Heart right ventricle (tissue), 16 donors: ENCODE measurements around the gene MATCAP1. TPM values are rescaled to one million over a fixed set of nuclear protein-coding genes. Genes with fewer than 3 reads are reported as not detected.
A peak's percentile ranks its signal among the peaks of the same experiment; 100 is the strongest.

Experiments
- ATAC-seq, 8 donors: fragments of 200-7000 bp; cut with Tn5 transposase; one replicate each; pipeline ENCODE4 v1.9.1; 2020; ENCODE audit warnings: mild to moderate bottlenecking in 8 of 8, moderate library complexity in 8 of 8, moderate number of reproducible peaks in 1 of 8
- DNase-seq, 2 donors: peaks; one replicate each; pipeline ENCODE4 v3.0.0-alpha.2; 2020
- H3K27ac ChIP-seq, 10 donors: fragments of 200-600 bp; sonication (generic) in 2 of 10; one replicate each; pipeline versions ENCODE4 v1.5.0 to v1.8.0; 2020 to 2022; ENCODE audit warnings: mild to moderate bottlenecking in 3 of 10
- H3K27me3 ChIP-seq, 7 donors: fragments of 200-600 bp; one replicate each; pipeline ENCODE4 v1.8.0; 2021 to 2022; ENCODE audit warnings: mild to moderate bottlenecking in 2 of 7
- H3K36me3 ChIP-seq, 9 donors: fragments of 200-600 bp; sonication (generic) in 1 of 9; one replicate each; pipeline versions ENCODE4 v1.5.0 to v1.8.0; 2020 to 2022; ENCODE audit warnings: mild to moderate bottlenecking in 2 of 9
- H3K4me1 ChIP-seq, 9 donors: fragments of 200-600 bp; sonication (generic) in 1 of 9; one replicate each; pipeline versions ENCODE4 v1.5.0 to v1.8.0; 2020 to 2022; ENCODE audit warnings: mild to moderate bottlenecking in 4 of 9
- H3K4me3 ChIP-seq, 10 donors: fragments of 200-600 bp; sonication (generic) in 2 of 10; one replicate each; pipeline versions ENCODE4 v1.5.0 to v1.8.0; 2020 to 2022; ENCODE audit warnings: mild to moderate bottlenecking in 7 of 10, moderate library complexity in 2 of 10
- H3K9me3 ChIP-seq, 11 donors: fragments of 200-600 bp in 10 of 11; sonication (generic) in 2 of 11; one replicate each; pipeline versions ENCODE4 v1.5.0 to v1.8.0; 2013 to 2022; ENCODE audit warnings: mild to moderate bottlenecking in 2 of 11, control low read depth in 1 of 11, moderate library complexity in 1 of 11
- CTCF ChIP-seq, 9 donors: fragments of 200-600 bp; sonication (generic) in 2 of 9; IDR thresholded peaks; one replicate each; pipeline versions ENCODE4 v1.5.0 to v1.8.0; 2021 to 2022; ENCODE audit warnings: antibody characterized with exemption in 9 of 9, mild to moderate bottlenecking in 5 of 9, moderate library complexity in 1 of 9
- WGBS, 2 donors: extraction: QIAGEN DNeasy Blood & Tissue Kit; methylation state at CpG; one replicate each; pipeline ENCODE4 v1.1.7; 2013; ENCODE audit warnings: inconsistent platforms in 1 of 2; 5-methylcytosine and 5-hydroxymethylcytosine counted together
- intact Hi-C, 10 donors: fragments of 100-400 bp; cut with DNase I; formaldehyde crosslinking; loops; one replicate each; pipeline versions ENCODE4 v1.11.1 to v1.14.2; 2022
- polyA plus RNA-seq, 2 donors: library from polyadenylated mRNA; stranded (reverse); fragments of 200-250 nt; gene quantifications; one replicate each; pipeline ENCODE4 v1.2.3, GENCODE V29; 2013
- total RNA-seq, 10 donors: library from RNA; stranded (reverse); fragmentation: NEBNext Ultra II Directional in 3 of 10; extraction: Animal tissue kit (Norgen Biotek cat#: 25700) in 3 of 10; gene quantifications; one replicate each; pipeline versions ENCODE4 v1.2.1 to v1.2.4, GENCODE V29; 2021 to 2023
- donor health status: Arrhythmogenic right ventricular cardiomyopathy.
- donor health status: ischemic (EF 13 %, LVEDD 7.1; RV severe dilation, severe dysfunction).
- donor health status: healthy with polysubstance abuse.
- donor health status: DM: no; HTN: yes; CAD: no.
- donor health status: DM: no; HTN: no; CAD: no.
- donor health status: ischemic (EF 25% LVEDD 6.9; RV normal size, moderate dysfunction).
- donor health status: ischemic (EF 25% LVEDD 5.7; RV mildly dilated, moderate dysfunction).
- donor health status: healthy.
- donor health status: DM: yes; HTN: yes; CAD: no.
- donor health status: Ischemic cardiomyopathy.
- donor health status: ischemic (EF 35%, LVEDD 5.7; RV mildly dilated, moderate dysfunction).
- donor health status: nonischemic (EF 11% LVEDD 7.7; RV severe dilation, severe dysfunction).
- donor health status: DM: yes; HTN: yes; CAD: no.
- donor health status: PGD.
- donor health status: ischemic (EF 29% LVEDD 5.4; RV normal size, mild dysfunction).
- donor health status: nonischemic (EF 23%, LVEDD 6.1; RV moderate dilation, normal function).

MATCAP1 gene
- total and polyA plus RNA-seq, 12 donors = 8.0 to 30.9 (median 13.1) TPM

GRCh38 chr16:67226295-67226803, 42.6 kb upstream of the MATCAP1 start:
- H3K27me3 ChIP-seq = no peaks in the 10 kb centered on the region
- 7 to 8% methylated on average over 12 of the region's 12 CpGs for WGBS, 2 donors
- H3K4me3 ChIP-seq = peak overlapping the region; percentile 70 to 99 (median 92)
- peaks cover 0 to 37% (median 29%) of the 10 kb centered on the region in 9 donors for H3K36me3 ChIP-seq
- ATAC-seq (peak in 4 of 8 donors; percentile 2 to 6 (median 4)), DNase-seq (no peak)
- intact Hi-C loops = loop anchor here in 3 of 10 donors (2.0 to 5.0 kb wide), 3 partner anchors 20 to 36 kb away; partner anchors contain the start of genes EXOC3L1 (in 3 of the 3), E2F4 (in 2 of the 3) and FHOD1 (in 1 of the 3)
- peaks cover 5 to 39% (median 29%) of the 10 kb centered on the region in 9 donors for H3K4me1 ChIP-seq
- no peaks in the 10 kb centered on the region for H3K9me3 ChIP-seq
- TF ChIP-seq CTCF (IDR thresholded peaks at IDR 0.05) = no peak
- peak overlapping the region; percentile 59 to 93 (median 88) for H3K27ac ChIP-seq

GRCh38 chr16:67223992-67224391, 40.2 kb upstream of the MATCAP1 start:
- H3K36me3 ChIP-seq = peaks cover 0 to 22% (median 7%) of the 10 kb centered on the region in 9 donors
- peak overlapping the region in 1 of 10 donors; percentile 13 for H3K27ac ChIP-seq
- H3K9me3 ChIP-seq = no peaks in the 10 kb centered on the region
- intact Hi-C loops = no loop called here
- H3K4me3 ChIP-seq = no peak overlapping the region
- 50 to 58% methylated on average over 3 of the region's 3 CpGs for WGBS, 2 donors
- H3K4me1 ChIP-seq = peaks cover 5 to 39% (median 30%) of the 10 kb centered on the region in 9 donors
- ATAC-seq (no peak), DNase-seq (no peak)
- no peaks in the 10 kb centered on the region for H3K27me3 ChIP-seq
- no peak for TF ChIP-seq CTCF (IDR thresholded peaks at IDR 0.05)

DNA sequence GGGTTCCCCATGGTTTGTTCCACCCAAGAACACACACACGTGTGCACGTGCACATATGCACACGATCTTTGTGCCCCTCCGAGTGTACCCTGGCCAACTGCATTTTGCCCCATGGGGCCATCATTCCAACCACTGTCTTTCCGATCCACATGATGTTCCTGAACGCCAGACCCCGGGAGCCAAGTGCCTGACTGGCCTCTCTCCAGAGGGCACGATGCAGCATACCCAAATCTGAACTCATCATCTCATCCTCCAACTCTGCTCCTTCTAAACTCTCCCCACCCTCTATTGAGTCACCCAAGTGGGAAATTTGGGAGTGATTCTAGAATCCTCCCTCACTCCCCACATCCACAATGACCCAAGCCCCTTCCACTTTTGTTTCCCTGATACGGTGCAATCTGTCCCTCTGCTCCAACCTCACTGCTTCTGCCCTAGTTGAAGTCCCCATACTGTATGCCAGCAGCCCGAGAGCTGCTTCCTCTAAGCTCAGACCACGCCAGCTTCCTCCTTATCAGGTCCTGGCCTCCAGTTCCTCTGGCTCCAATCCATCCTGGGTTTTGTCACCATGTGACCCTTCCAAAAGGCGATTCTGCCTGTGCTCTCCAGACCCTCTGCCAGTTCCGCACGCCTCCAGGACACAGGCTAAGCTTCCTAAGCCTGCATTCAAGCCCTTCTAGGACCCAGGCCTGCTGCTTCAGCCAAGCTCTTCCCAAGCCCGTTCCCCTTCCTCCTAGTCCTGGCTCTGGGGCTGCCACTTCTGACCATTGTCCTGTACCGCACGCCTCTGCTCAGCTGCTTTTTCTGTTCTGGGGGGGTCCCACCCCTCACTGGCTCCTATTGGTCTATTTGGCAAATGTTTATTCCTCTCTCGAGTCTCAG, 33.1 kb upstream of the MATCAP1 start:
- DNase-seq (peak; percentile 44 to 81), ATAC-seq (peak; percentile 83 to 94 (median 91))
- H3K9me3 ChIP-seq = no peaks in the 10 kb centered on the region
- TF ChIP-seq CTCF (IDR thresholded peaks at IDR 0.05) = no peak
- H3K27me3 ChIP-seq = no peaks in the 10 kb centered on the region
- peak overlapping the region in 2 of 10 donors; percentile 4 to 16 for H3K4me3 ChIP-seq
- intact Hi-C loops = no loop called here
- H3K36me3 ChIP-seq = peaks cover 0 to 13% (median 0%) of the 10 kb centered on the region in 9 donors
- 35 to 39% methylated on average over 18 of the region's 18 CpGs for whole genome bisulfite sequencing, 2 donors
- peak overlapping the region in 9 of 10 donors; percentile 44 to 83 (median 77) for H3K27ac ChIP-seq
- peaks cover 7 to 48% (median 39%) of the 10 kb centered on the region in 9 donors for H3K4me1 ChIP-seq

DNA sequence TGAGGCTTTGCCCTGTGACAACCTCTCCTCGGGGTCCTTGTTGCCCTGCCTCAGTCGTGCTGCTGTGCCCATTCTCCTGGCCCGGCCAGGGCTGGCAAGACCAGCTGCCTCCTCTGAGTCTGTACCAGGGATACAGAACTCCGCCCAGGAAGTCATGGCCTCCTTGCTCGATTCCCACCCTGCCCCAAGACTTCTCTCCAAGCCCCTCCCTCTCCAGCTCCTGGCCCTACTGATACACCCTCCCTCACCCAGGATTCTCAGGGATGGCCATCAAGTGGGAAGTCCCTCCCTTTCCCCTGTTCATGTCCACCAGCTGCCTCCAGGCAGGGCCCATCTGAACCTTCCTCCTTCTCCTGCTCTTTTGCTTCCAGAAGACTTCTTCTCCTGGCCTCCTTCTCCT, 31.9 kb upstream of the MATCAP1 start:
- WGBS, 2 donors = 75 to 86% methylated on average over 5 of the region's 5 CpGs
- intact Hi-C loops = no loop called here
- Histone ChIP-seq H3K4me1 (peaks cover 7 to 48% (median 39%) of the 10 kb centered on the region in 9 donors), H3K36me3 (peaks cover 0 to 16% (median 0%) of the 10 kb centered on the region in 9 donors), H3K27ac (no peak overlapping the region), H3K4me3 (no peak overlapping the region), H3K27me3 (no peaks in the 10 kb centered on the region), H3K9me3 (no peaks in the 10 kb centered on the region)
- no peak for TF ChIP-seq CTCF (IDR thresholded peaks at IDR 0.05)
- DNase-seq = no peak
- no peak for ATAC-seq
